Endometrial microvascular endothelial cells (primary cell): ENCODE data around the gene RALGPS1. TPM values are rescaled to one million over a fixed set of nuclear protein-coding genes. Genes with fewer than 3 reads are reported as not detected.
"Not testable (repeated sequence)": the region's sequence is repeated elsewhere in the genome, so short reads cannot be mapped to it uniquely, and the experiment has no call there.

Experiments
- in situ Hi-C: cut with HindIII; loops from 2 replicates; pipeline ENCODE4 v1.10.0; 2017; ENCODE audit warnings: low sequenced_read_pairs, low pct_unique_long_range_greater_than_20kb; ENCODE audit errors: inconsistent ontology term
- total RNA-seq: library from RNA; depleted of rRNA; stranded (reverse); fragments of >200 nt; gene quantifications from one replicate; pipeline ENCODE4 v1.2.3, GENCODE V29; 2015; ENCODE audit errors: inconsistent ontology term

The RALGPS1 gene
- total RNA-seq, 1 donor from 2014 or later = 1.6 TPM

DNA sequence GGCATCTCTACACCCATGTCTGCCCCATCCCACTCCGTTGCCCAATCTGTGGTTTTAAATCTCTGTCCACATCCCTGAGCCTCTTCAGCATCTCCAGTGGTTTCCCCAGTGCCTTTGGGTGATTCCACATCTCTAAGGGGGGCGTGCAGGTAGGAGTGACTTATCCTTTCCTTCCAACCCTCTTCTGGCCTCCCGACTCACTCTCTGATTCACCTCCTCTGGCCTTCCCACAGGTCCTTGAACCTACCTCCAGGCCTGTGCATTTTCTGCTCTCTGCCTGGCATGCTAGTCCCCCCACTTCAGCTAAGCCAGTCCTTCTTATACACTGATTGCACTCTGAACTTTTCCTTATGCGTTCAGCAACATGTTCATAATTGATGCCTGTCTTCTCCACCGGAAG lies 99.0 kb downstream of the RALGPS1 start:
- in situ Hi-C loops = no loop called here

DNA sequence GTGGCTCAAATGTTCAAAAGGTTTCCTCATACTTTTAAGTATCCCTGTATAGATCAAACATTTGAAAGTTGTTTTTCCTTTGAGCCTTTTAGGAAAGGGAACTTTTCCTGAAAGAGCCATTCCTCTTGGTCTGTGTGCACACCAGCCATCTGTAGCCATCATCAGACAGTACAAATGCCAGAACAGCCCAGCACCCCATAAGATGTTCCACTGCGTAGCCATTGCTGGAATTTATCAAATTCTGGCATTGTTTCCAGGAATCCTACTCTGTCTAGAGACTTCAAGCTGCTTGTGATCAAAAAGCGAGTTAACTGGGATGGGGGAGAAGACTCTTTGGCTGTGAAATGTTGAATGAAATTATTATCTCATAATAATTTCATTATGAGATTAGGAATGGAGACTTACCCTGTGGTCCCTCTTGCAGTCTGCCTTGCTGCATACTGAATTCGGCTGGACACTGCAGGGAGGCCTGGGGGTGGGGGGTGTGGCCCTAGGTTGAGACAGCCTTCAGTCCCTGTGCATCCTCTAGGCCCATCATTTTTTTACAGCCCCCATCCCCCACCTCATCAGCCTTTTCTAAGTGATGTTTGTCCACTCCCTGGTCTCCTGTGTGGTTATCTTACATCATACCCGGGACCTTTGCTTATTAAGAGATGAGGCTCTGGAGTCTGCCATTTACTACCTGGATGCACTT lies 99.8 kb downstream of the RALGPS1 start:
- in situ Hi-C loops = no loop called here

DNA sequence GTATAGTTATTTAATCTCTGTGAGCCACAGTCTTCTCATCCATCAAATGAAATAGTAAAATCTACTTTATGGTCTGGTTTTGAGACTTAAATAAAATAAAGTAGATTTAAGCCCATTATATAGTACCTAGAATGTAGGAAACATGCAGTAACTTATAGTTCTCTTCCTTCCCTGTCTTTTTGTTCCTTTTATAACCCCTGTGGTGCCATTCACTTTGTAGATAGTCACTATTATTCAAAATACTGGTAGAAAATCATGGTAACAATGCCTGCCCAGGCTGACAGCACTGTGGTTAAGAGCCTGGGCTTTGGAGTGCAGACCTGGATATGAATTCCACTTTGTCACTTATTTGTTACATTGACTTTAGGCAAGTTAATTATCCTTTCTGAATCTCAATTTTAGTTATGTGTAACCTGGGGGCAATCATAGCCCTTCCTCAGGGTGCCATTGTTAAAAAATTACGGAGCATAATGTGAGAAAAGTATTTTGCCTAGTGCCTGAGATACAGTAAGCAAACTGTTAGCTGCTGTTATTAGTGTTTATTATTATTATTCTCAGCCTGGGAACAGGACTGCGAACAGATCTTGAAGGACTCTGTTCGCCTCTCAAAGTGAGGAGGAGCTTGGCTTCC lies 100.4 kb downstream of the RALGPS1 start:
- in situ Hi-C loops = no loop called here

DNA sequence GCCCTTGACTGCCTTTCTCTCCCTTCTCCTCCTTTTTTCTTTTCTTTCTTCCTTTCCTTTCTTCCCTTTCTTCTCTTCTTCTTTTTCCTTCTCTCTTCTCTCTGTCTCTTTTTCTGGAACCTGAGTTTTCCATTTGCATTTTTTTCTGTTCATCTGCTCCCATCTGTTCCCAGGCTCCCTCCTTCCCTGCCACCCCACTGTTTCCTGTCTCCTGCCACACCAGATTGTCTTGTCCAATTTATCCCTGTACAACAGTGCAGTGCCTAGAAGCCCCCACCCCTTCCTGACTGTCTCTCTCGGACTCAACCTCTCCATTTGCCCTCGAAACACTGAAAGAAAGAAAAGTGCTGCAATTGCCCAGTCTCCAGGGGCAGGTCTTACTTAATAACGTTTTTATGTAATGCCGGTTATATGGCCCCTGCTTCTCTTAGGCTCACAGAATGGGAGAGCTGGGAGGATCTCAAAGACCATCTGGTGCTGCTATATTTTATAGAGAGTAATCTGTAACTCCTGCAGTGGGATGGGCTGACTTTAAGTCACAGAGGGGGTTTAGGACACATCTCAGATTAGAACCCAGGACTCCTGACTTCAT lies 101.4 kb downstream of the RALGPS1 start:
- in situ Hi-C loops = no loop called here

GRCh38 chr9:127017979-127018378 lies 103.4 kb downstream of the RALGPS1 start:
- in situ Hi-C loops = not testable (repeated sequence)

GRCh38 chr9:127018935-127019334 lies 104.4 kb downstream of the RALGPS1 start:
- in situ Hi-C loops = no loop called here

- in situ Hi-C loops = no loop called here
These were observed 105.6 kb downstream of the RALGPS1 start for GRCh38 chr9:127020036-127020801.

DNA sequence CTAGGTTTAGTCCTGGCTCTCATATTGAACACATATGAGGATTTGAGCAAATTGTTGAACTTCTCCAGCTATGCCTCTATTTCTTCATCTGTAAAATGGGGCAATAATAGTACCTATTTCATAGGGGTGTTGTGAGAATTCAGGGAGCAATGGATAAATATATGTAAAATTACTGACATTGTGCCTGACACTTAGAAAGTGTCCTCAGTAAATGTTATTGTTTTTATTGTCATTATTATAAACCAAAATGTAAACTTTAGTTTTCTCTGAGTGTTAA lies 106.2 kb downstream of the RALGPS1 start:
- in situ Hi-C loops = no loop called here

- in situ Hi-C loops = no loop called here
These were observed 107.2 kb downstream of the RALGPS1 start for GRCh38 chr9:127021664-127022363.

GRCh38 chr9:127022913-127023660 lies 108.5 kb downstream of the RALGPS1 start:
- in situ Hi-C loops = no loop called here

GRCh38 chr9:127025042-127025441 lies 110.5 kb downstream of the RALGPS1 start:
- in situ Hi-C loops = no loop called here

GRCh38 chr9:127027694-127028093 lies 113.1 kb downstream of the RALGPS1 start:
- in situ Hi-C loops = no loop called here

DNA sequence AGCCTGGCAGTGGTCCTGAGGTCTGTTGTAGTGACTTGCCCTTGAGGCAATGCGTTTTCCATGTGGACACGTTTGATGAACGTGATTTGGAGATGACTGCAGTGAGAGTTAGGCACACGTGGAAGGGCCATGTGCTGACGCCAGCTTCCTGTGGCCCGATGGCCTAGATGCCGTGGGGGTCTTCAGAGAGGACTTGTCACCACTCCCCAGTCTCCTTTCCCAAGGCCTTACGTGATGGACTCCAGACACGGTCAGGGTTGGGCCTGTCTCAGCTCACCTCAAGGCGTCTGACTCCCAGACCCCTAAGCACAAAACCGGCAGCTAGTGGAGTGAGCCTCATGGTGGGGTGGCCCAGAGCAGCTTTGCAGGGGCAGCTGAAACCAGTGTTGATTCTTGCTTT lies 115.0 kb downstream of the RALGPS1 start:
- in situ Hi-C loops = no loop called here

GRCh38 chr9:127030814-127031740 lies 116.5 kb downstream of the RALGPS1 start:
- in situ Hi-C loops = no loop called here

DNA sequence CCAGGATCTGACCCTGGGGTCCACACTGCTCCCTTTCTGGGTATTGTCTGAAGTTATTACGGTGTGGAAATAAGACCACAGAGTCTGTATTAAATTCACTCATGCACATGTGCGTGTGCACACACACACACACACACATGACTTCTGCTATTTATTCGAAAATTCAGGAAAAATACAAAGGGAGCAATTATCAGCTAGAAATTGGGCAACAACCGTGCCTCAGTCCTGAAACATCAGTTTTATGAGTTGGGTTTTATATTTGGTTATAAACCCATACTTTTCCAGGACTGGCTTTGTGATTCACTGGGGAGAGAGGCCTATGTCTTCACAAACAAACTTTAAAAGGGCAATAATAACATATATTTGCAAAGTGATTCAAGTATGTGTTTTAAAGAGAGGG lies 117.7 kb downstream of the RALGPS1 start:
- in situ Hi-C loops = no loop called here

DNA sequence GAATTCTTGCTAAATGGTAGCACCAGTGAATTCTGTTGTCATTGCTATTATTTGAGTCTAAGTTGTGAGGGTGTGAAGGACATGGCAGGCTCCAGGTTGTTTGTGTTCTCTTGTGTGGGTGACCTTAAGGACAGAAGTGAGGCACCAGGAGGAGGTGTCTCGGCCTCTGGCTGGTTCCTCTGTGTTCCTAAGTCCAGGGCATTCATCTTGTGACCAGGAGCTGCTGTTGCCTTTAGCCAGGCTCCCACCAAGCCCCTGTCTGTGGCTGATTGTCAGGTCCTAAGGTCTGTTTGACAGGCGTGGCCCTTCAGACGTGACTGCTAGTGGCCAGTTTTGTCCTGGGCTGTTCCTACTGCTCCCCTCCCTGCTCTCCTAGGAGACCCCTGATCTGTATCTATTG lies 118.5 kb downstream of the RALGPS1 start:
- in situ Hi-C loops = no loop called here

GRCh38 chr9:127033789-127034188 lies 119.2 kb downstream of the RALGPS1 start:
- in situ Hi-C loops = no loop called here

- in situ Hi-C loops = no loop called here
These were observed 120.1 kb downstream of the RALGPS1 start for GRCh38 chr9:127034691-127035090.
